ENCODE data around the gene TBX4.

Gene TBX4

DNA sequence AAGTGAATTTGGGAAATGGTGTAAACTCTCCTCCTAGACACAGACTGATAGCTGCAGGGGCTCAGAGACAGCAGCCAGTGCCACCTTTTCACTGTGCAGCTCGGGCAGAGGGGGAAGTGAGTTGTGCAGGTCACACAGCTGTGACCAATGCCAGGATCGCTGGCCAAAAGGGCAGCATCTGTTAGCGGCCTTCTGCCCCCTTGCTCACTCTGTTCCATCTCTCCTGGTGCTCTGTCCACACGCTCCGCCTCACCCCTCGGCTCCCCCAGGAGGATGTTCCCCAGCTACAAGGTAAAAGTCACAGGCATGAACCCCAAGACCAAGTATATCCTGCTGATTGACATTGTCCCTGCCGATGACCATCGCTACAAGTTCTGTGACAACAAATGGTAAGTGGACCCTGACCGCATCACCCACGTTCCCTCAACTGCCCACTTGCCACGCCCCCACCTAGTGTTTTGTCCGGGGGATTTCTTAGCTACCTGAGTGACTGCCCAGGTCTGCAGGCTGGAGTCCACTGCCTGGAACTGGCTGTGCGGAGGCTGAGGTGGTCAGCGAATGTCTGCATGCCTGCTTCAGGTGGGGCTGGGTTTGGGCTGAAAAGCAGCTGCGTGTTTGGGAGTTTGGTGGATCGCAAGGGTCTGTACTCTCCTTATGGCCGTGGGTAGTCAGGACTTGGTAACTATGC lies 13.5 kb downstream of the TBX4 start:
- no peak for DNase-seq (ENCODE audit: low read depth in 2 of 2)

DNA sequence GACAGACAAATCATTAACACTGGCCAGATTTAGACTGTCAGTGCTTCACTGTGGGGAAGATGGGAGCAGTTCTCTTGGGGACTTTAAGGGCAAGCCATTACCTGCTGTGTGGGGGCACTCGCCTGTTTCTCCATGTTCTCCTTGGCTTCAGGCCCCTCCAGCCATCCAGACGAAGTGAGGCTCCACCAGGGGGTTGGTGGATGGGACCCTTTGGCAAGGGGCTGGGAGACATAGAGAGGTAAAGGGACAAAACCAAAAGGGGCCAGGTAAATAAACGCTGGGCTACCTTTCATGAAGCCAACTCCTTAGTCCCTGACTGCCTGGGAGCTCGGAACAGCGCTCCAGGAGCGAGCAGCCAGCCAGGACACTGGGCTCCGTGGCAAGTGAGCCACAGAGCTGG lies 14.0 kb downstream of the TBX4 start:
- DNase-seq (ENCODE audit: low read depth in 2 of 2) = no peak

DNA sequence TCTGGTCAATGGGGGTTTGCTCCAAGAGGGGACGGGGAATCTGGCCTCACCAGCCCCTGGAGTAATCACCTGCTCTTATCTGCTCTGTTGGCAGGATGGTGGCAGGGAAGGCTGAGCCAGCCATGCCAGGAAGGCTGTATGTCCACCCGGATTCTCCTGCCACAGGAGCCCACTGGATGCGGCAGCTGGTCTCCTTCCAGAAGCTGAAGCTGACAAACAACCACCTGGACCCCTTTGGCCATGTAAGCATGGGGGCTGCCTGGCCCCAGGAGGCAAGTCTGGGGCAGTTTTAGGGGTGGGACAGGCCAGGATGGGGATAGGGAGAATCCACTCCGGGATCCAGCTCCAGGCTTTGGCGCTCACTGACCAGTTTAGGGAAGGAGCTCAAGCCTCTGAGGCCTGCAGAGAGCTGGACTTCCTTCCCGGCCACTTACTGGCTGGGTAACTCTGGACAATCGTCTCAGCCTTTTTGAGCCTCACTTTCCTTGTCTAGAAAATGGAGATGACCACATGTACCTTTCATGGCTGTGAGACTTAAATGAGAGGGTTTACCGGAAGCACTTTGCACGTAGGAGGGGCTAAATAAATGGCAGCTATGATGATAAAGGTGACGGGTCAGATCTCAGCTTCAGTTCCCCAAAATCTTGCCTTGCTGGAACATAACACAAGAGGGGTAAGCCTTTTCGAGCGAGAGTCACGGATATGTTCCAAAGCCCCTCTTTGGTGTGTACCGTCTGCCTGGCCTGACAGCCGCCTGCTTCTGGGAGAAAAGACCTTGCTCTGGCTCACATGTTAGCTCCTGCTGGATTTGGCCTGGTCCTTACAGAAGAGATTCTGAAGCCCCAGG lies 15.4 kb downstream of the TBX4 start:
- no peak for DNase-seq (ENCODE audit: low read depth in 2 of 2)

DNA sequence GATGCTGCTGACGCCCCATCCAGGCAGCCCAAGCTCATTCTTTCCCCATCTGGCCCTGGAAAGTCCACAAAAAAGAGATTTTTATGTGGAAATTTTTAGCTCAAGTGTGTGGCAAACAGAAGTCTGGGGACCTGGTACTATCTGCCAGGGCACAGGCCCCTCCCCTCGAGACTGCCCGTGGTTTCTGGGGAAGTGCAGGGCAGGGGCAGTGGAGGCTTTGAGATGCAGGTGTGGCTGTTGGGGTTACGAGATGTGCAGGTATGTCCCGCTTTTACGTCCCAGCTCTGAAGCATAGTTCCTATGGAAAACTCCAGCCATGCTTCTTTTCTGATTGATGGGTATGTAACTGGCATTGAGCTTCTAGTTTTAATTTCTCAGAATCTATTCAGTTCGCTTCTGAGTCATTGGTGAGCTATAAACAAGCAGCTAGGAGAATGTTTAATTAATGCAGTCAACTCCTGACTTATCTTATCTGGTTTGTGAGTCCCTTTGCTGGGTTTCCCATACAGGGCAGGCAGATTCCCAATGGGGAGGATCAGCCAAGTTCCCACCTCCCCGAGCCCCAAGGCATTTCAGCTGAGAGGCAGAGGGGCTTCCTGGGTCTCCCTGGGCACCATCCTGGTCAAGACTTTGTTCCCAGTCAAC lies 16.2 kb downstream of the TBX4 start:
- no peak for DNase-seq (ENCODE audit: low read depth in 2 of 2)

DNA sequence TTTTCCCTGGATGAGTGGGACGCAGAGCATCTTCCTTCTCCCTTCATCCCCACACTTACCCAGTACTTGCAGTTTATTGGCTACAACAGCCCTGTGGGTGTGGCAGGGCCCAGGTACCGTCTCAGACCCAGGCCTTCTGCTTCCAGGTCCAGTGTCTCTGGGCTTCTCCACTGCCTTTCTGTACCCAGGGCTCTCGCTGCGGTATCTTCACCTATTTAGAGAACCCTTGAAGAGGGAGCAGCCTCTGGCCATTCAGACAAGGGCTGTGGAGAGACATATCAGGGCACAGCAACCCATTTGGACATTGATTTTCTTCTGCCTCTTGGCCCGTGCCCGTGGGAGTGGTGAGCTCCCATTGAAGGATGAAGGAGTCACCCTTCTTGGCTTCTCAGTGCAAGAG lies 17.3 kb downstream of the TBX4 start:
- DNase-seq (ENCODE audit: low read depth in 2 of 2) = no peak

DNA sequence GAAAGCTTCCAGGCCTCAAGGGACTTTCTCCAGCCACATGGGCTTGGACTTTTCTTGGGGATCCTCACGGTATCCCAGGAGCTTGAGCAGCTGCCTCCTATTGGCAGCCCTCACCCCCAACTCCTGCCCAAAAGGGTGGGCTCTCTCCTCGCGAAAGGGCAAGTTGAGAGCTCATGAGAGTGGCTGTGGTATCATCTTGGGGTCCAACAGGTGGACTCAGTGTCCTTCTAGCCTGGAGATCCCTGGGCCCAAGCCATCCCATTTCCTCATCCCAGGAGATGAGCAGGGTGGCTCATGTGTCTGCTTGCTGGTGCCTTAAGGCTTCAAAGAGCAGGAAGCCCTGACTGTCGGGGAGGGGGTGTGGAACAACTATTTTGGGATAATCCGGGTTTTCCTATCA lies 17.7 kb downstream of the TBX4 start:
- DNase-seq (ENCODE audit: low read depth in 2 of 2) = no peak

DNA sequence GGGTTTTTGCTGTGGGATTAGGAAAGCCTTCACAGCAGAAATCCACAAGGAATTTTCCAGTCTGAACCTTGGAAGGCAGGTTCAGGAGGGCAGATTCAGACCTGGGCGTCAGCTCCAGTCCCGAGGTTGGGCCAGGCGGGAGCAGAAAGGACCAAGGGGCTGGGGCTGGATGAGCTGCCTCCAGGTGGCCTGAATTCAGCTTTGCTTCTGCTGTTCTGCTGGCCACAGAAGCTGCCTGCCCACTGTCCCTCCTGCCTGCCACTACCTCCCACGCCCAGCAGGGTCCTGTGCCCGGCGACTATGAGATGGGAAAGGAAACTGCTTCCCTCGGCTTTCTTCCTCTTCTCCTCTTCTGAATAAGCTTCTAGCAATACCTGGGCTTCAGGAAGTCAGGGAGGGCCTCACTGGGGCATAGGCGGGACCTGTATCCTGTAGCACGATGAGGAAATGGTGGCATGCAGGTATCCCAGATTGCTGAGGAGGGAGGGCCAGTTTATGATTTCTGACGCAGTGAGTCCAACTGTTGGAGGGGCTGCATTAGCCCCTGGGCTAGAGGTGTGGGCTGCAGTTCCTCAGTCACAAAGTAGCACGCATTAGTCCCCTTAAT lies 18.4 kb downstream of the TBX4 start:
- DNase-seq (ENCODE audit: low read depth in 2 of 2) = no peak

DNA sequence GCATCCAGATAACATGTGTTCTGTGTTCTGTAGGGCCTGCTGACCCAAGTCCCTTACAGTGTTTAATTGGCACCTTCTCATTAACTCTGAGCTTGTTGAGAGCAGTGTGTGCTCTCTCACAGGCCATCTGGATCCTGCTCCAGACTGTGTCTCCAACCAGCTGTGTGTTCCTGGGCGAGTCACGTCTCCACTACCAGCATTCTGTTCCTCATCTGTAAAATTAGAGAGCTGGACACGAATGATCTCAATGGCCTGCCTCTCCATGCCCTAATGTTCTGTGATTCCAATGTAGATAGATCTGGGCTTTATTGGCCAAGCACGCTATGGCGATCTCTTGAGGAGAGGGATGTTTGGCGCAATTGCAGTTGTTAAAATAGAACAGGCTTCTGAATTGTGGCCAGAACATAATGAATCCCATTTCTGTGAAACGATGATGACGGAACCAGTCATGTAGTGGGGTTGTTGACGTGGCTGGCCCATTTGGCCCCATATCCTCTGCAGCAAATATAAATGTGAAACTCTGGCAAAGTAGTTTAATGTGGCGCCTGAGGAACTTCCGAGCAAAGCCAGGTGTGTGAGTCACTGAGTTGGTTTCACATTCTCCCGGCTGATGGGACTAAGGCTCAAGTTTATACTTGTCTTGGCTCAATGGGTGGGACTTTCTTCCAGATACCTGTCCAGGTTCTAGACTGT lies 22.2 kb downstream of the TBX4 start:
- no peak for DNase-seq (ENCODE audit: low read depth in 2 of 2)

DNA sequence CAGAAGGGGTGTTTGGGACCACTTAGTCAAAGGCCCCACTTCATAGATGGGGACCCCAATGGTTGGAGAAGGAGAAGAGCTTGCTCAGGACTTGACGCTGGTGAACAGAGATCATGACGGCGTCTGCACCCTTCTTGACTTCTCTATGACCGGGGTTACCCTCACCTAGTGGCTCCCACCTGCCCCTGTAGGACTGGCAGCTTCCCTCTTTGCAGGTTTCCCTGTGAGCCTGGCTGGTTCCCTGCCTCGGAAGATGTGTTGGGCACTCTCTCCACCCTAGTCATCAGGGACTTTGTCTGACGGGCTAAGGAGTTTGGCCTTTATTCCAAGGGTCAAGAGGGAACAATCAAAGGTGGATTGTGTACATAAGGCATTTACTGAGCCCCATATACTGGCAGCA lies 22.7 kb downstream of the TBX4 start:
- no peak for DNase-seq (ENCODE audit: low read depth in 2 of 2)

DNA sequence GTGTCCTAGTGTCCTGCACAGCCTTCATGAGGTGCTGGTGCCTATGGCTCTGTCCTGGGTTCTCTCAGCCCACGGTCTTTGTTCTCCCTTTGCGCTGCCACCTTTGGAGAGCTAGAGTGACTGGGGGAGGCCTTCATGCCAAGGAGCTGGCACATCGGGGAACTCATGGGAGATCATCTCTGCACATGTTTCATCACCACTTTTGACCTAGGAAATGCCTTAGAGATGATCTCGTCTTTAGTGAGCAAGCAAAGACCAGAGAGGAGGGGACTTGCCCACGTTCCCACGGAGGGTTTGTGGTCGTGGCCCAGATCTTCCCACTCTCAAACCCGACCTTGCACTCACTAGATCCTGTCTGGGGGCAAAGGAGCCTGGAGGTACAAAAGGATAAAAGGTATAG lies 23.5 kb downstream of the TBX4 start:
- no peak for DNase-seq (ENCODE audit: low read depth in 2 of 2)

DNA sequence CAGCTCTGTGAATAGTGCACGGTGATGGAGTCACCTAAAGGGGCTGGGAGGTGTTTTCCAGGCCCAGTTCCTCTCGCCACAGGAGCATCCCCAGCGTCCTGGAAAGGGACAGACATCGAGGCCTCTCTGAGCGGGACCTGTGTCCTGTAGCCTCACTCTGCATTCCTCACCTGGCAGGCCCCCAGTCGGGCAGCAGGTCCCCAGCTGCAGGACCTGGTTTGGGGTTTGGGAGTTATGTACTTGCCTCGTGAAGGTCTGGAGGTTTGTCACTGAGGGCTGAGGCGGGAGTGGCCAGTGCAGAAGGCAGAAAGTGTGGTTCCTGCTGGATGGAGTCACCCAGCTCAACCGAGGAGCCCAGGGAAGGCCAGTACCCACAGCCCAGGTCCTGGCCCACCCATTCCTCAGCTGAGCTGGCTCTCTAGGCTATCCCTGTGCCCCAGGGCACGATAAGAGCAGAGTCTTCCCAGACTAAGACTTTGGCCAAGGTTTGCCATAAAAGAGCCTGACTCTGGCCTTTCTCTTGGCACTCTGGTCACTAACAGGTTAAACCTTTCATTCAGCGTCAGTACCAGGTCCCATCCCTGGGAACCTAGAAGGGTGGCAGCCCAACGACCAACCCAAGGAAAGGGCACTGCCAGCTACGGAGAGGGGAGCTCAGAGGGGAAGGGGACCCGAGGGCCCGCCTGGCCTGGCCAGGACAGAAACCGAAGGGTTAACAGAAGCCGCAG lies 24.4 kb downstream of the TBX4 start:
- DNase-seq (ENCODE audit: low read depth in 2 of 2) = no peak

DNA sequence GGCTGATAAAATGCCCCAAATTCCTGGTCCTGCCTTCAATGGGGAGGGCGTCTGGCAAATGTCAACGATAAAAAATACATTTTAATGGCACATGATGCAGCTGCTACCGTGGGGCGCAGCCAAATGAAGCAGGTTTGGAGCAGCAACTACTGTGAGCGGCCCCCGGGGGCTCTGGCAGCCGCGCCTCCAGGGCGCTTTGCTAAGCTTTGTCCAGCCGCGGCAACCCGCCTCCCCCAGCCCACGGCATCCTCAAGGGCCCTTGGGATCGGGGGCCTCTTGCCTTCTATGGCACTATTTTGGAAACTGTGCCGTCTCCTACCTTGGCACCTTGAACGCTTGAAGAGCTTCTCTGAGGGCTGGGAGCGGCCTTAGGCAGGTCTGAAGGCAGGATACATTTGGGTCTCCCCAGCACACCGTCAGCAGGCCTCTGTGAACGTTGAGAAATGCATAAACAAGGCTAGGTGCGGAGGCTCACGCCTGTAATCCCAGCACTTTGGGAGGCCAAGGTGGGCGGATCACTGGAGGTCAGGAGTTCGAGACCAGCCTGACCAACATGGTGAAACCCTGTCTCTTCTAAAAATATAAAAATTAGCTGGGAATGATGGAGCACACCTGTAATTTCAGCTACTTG lies 25.1 kb downstream of the TBX4 start:
- no peak for DNase-seq (ENCODE audit: low read depth in 2 of 2)

DNA sequence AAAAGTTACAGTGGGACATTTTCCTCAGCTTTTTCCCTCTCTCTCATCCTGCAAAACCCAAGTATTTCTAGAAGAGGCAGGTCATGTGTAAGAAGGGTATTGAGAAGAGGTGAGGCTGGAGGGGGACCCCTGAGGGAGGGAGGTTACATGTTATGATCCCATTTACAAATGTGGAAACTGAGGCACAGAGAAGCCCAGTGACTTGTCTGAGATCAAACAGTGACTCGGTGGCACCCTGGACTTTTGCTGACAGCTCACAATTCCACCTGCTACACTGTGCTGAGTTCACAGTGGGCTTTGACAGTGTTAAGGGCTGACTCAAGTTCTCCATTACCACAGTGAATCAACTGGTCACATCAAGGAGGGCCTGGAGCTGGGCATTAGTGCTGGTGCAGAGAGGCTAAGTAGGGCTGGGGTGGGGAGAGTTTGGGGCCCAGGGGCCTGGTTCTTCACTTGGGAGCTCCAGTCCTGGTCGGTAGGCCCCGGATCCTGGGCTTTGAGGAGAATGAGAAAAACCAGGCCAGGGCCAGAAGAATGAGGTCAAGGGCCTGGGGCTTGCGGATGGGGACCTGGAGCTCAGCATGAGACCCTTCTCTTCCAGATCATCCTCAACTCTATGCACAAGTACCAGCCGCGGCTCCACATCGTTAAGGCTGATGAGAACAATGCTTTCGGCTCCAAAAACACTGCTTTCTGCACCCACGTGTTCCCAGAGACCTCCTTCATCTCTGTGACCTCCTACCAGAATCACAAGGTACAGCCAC lies 26.0 kb downstream of the TBX4 start:
- no peak for DNase-seq (ENCODE audit: low read depth in 2 of 2)

DNA sequence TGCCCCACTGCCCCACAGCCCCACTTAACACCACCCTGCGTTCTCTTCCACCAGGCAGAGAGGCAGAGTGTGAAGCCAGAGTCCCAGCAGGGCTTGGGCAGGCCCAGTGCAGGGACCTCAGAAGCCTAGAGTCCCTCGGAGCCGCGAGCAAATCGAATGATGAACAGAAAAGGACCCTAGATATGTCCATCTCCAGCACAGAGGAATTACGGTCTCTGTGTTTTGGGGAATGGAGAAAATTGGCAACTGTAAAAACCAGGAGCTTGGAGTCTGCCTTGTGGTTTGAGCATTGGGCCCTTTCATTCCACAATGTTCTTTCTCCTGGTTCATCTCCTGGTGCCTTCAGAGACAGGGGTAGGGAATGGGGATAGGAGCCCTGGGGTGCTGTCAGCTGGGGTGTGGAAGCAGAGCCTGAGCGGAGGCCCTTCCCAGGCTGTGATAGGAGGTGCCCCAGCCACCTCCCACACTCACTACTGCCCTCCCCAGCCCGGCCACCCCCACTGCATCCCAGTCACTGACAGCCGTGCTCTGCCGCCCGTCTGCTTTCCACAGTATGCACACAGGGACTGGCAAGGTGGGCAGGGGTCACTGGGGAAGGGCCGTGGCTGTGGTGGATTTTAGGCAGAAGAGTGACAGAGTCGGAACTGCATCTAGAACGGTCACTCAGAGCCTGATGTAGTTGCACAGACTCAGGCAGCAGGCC lies 26.7 kb downstream of the TBX4 start:
- no peak for DNase-seq (ENCODE audit: low read depth in 2 of 2)

DNA sequence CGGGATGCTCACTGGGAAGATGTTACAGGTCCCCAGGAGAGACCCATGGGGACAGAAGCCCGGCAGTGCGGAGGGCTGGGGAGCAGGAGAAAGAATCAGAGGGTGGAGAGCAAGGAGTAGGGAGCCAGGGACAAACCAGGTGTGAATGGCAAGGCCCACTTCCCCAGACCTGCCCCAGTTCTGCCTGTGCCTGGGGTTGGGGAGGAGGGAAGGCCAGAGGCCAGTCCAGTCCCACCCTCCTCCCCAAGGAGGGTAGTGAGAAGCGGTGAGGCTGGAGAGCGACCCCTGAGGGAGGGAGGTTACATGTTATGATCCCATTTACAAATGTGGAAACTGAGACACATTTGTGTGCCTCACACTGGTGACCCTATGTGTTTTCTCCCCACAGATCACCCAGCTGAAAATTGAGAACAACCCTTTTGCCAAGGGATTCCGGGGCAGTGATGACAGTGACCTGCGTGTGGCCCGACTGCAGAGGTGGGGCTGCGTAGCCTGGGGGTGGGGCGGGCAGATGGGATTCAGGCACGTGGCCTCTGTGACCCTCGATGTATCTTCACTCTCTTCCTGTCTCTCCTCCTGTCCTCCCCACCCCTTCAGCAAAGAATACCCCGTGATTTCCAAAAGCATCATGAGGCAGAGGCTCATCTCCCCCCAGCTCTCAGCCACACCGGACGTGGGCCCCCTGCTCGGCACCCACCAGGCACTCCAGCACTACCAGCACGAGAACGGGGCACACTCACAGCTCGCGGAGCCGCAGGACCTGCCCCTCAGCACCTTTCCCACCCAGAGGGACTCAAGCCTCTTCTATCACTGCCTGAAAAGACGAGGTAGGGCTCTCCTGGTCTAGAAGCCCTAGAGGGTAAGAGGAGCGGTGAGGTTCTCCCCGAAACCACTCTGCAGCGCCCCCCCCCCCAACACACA lies 27.5 kb downstream of the TBX4 start:
- DNase-seq (ENCODE audit: low read depth in 2 of 2) = no peak

DNA sequence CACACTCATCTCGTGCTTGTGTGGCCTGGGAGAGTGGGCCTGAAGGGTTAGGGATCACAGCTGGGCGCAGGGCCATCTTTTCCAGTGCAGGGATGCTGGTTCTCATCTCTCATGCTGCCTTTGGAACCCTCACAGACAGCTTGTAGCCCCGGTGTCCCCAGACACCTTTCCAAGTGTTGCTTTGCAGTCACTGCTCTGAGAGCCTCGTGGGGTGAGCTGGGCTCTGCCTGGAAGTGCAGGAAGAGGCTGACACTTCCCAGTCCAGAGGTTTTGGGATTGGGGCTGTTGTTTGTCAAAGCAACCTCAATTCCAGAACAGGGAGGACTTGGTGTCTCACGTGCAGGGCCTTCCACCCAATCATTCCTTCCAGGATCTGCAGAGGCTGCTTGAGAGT lies 28.2 kb downstream of the TBX4 start:
- DNase-seq (ENCODE audit: low read depth in 2 of 2) = no peak

DNA sequence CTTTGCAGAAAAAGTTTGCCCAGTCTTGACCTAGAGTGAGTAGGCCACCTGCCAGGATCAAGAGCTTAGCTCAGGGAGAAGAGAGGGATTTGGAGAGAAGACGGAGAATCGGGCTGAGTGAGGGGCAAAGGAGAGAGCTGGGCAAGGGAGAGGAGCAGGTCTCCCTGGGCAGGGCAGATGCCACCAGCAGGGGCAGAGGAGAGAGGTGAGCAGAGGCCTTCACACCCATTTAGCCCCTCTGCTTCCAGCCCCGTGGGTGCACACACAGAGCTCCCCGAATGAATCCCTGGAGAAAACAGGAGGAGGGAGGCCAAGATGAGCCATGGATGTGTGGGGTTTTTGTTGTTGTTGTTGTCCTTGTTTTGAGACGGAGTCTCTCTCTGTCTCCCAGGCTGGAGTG lies 29.2 kb downstream of the TBX4 start:
- no peak for DNase-seq (ENCODE audit: low read depth in 2 of 2)

DNA sequence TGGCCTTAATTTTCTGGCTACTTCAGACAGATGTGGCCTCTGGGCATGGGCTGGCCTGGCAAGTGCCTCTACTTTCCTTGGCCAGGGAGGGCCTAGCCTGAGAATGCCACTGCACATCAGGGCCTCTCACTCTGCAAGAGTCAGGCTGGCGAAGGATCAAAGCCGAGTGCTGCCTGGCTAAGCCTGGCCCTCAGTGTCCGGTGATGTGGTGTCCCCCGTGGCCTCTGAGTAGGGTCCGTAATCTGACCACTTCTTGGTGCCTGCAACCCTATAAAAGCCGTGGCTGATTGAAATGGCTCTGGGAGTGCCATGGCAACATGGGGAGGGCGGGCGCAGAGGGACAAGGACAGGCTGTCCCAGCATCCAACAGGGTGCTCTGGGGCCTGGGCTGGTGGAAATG lies 30.2 kb downstream of the TBX4 start:
- no peak for DNase-seq (ENCODE audit: low read depth in 2 of 2)

Measured in stimulated activated CD4-positive, alpha-beta T cell treated with anti-CD3 and anti-CD28 coated beads, Interleukin-4, amount 100 ng/mL, for 48 hours (primary cell).